Activated CD8-positive, alpha-beta T cell treated with anti-CD3 and anti-CD28 coated beads for 36 hours (primary cell): ENCODE data around the gene MCF2L. TPM values are rescaled to one million over a fixed set of nuclear protein-coding genes. Genes with fewer than 3 reads are reported as not detected.
"Not testable (repeated sequence)": the region's sequence is repeated elsewhere in the genome, so short reads cannot be mapped to it uniquely, and the experiment has no call there.

Experiments
- ATAC-seq: fragments of 200-7000 bp; cut with Tn5 transposase; one replicate; pipeline ENCODE4 v1.10.0; 2021; ENCODE audit warnings: mild to moderate bottlenecking, moderate library complexity
- CTCF ChIA-PET: fragments of 350-600 bp; sonication (Branson Sonifier 250); formaldehyde crosslinking; loops from one replicate; lab custom pipeline; 2021; ENCODE audit warnings: antibody characterized with exemption; lab: Charles Lee
- POLR2A ChIA-PET: fragments of 350-600 bp; sonication (Branson Sonifier 250); formaldehyde crosslinking; loops from one replicate; lab custom pipeline; 2021; ENCODE audit warnings: antibody characterized with exemption; lab: Charles Lee
- DNase-seq: peaks from one replicate; pipeline ENCODE4 v3.0.0-alpha.2; 2020
- H3K27ac Mint-ChIP-seq: one replicate; pipeline ENCODE4 v1.8.0; 2021; ENCODE audit warnings: mild to moderate bottlenecking, mixed read lengths
- H3K27me3 Mint-ChIP-seq: one replicate; pipeline ENCODE4 v1.8.0; 2021; ENCODE audit warnings: mixed read lengths
- H3K36me3 Mint-ChIP-seq: one replicate; pipeline ENCODE4 v1.8.0; 2021; ENCODE audit warnings: low read depth, mixed read lengths
- H3K4me1 Mint-ChIP-seq: one replicate; pipeline ENCODE4 v1.8.0; 2021; ENCODE audit warnings: low read depth, mixed read lengths
- H3K4me3 Mint-ChIP-seq: one replicate; pipeline ENCODE4 v1.8.0; 2021; ENCODE audit warnings: mild to moderate bottlenecking, moderate library complexity, mixed read lengths
- H3K9me3 Mint-ChIP-seq: one replicate; pipeline ENCODE4 v1.8.0; 2021; ENCODE audit warnings: mixed read lengths
- intact Hi-C: fragments of 100-400 bp; cut with micrococcal nuclease; formaldehyde crosslinking; loops from one replicate; pipeline ENCODE4 v1.10.0; 2022
- total RNA-seq, 2 experiments: library from RNA; stranded (reverse); gene quantifications; one replicate each; pipeline ENCODE4 v1.2.3, GENCODE V29; 2021
- TF ChIP-seq, protein P1 (sequence below): fragments of 200-600 bp; IDR thresholded peaks from one replicate; pipeline ENCODE4 v1.8.0; 2022; ENCODE audit warnings: antibody characterized with exemption, mild to moderate bottlenecking

The MCF2L gene
- total RNA-seq, 2 experiments from 2014 or later: 7.6 to 8.9 TPM

DNA sequence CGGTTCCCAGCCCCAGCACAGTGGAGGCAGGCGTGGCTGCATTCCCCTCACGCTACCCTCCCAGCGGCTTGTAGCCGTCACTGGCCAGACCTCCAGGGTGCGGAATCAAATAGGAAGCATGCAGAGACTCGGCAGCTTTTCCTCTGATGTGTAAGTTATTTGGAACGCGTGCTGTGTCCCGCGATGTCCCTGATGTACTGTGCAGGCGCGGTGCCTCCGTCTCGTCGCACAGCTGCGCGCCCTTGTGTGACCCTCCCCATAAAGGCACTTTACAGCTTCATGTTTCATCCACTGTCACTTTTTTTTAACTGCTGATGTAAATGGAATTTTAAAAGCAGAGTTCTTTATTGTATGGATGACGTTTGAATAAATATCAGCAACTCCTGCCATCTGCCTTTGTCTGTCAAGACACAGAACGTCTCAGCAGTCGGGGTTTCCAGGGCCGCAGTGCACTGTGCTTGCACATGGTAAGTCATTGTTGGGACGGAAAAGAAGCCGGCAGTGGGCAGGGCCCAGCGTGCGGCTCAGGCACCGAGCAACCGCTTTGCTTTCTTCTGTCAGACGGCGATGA is 129.2 kb downstream of the MCF2L start:
- ChIA-PET CTCF (no interaction called here), POLR2A (no interaction called here)
- intact Hi-C loops: no loop called here
- Mint-ChIP-seq H3K9me3 (no peaks in the 10 kb centered on the region), H3K27me3 (no peaks in the 10 kb centered on the region), H3K4me1 (no peaks in the 10 kb centered on the region), H3K27ac (no peak overlapping the region), H3K36me3 (no peaks in the 10 kb centered on the region), H3K4me3 (no peak overlapping the region)
- TF ChIP-seq, protein P1, sequence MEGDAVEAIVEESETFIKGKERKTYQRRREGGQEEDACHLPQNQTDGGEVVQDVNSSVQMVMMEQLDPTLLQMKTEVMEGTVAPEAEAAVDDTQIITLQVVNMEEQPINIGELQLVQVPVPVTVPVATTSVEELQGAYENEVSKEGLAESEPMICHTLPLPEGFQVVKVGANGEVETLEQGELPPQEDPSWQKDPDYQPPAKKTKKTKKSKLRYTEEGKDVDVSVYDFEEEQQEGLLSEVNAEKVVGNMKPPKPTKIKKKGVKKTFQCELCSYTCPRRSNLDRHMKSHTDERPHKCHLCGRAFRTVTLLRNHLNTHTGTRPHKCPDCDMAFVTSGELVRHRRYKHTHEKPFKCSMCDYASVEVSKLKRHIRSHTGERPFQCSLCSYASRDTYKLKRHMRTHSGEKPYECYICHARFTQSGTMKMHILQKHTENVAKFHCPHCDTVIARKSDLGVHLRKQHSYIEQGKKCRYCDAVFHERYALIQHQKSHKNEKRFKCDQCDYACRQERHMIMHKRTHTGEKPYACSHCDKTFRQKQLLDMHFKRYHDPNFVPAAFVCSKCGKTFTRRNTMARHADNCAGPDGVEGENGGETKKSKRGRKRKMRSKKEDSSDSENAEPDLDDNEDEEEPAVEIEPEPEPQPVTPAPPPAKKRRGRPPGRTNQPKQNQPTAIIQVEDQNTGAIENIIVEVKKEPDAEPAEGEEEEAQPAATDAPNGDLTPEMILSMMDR: no peak
- no peak for ATAC-seq
- DNase-seq: no peak

- intact Hi-C loops: no loop called here
- Mint-ChIP-seq H3K9me3 (no peaks in the 10 kb centered on the region), H3K27me3 (no peaks in the 10 kb centered on the region), H3K4me1 (no peaks in the 10 kb centered on the region), H3K36me3 (no peaks in the 10 kb centered on the region), H3K4me3 (no peak overlapping the region), H3K27ac (no peak overlapping the region)
- ATAC-seq (no peak), DNase-seq (no peak)
- ChIA-PET CTCF (interaction anchor here (0.9 kb wide), 1 partner anchor 156 kb away, joined by 3 read pairs; no protein-coding TSS in a partner anchor), POLR2A (no interaction called here)
- TF ChIP-seq, protein P1: no peak
Measured at GRCh38 chr13:113099142-113099541, 130.1 kb downstream of the MCF2L start.

DNA sequence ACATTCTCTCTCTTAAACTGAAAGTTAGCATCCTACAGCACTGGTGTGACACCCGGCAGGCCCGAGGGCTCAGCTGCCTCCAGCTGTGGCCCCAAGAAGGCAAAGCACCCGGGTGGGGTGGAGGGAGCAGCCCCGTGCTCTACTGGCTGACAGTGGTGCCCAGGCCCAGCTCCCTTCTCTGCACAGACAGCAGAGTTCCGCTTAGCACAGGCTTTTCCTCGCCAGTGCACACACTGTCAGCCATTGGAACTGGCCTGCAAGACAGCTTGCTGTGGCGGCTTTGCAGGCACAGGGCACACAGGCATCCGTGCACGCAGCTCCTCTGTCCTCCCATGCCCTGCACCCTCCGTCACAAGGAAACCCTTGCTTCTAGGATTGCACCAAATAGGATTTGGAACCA is 133.3 kb downstream of the MCF2L start:
- H3K27me3 Mint-ChIP-seq, DNase-seq, H3K36me3 Mint-ChIP-seq, CTCF ChIA-PET, H3K27ac Mint-ChIP-seq, H3K4me1 Mint-ChIP-seq, POLR2A ChIA-PET, H3K9me3 Mint-ChIP-seq, intact Hi-C loops, ATAC-seq, H3K4me3 Mint-ChIP-seq: not testable (repeated sequence)

GRCh38 chr13:113102727-113103126 is 133.7 kb downstream of the MCF2L start:
- TF ChIP-seq, protein P1: no peak
- Mint-ChIP-seq H3K4me3 (no peak overlapping the region), H3K27me3 (no peaks in the 10 kb centered on the region), H3K27ac (no peak overlapping the region), H3K4me1 (no peaks in the 10 kb centered on the region), H3K9me3 (no peaks in the 10 kb centered on the region), H3K36me3 (no peaks in the 10 kb centered on the region)
- DNase-seq: no peak
- ATAC-seq: no peak
- POLR2A ChIA-PET: no interaction called here
- CTCF ChIA-PET: no interaction called here
- intact Hi-C loops: no loop called here

- H3K4me3 Mint-ChIP-seq: no peak overlapping the region
- ATAC-seq: no peak
Measured at GRCh38 chr13:113103646-113104045, 134.6 kb downstream of the MCF2L start.

More at GRCh38 chr13:113103646-113104045, 134.6 kb downstream of the MCF2L start:
- Mint-ChIP-seq H3K36me3 (no peaks in the 10 kb centered on the region), H3K9me3 (no peaks in the 10 kb centered on the region), H3K27me3 (no peaks in the 10 kb centered on the region), H3K27ac (no peak overlapping the region), H3K4me1 (no peaks in the 10 kb centered on the region)
- ChIA-PET POLR2A (no interaction called here), CTCF (interaction anchor here (1.9 kb wide), 1 partner anchor 161 kb away, joined by 4 read pairs; no protein-coding TSS in a partner anchor)
- no peak for DNase-seq
- intact Hi-C loops: no loop called here
- TF ChIP-seq, protein P1: no peak
